Measurements from ENCODE around the gene ZNF383. TPM values are rescaled to one million over a fixed set of nuclear protein-coding genes. Genes with fewer than 3 reads are reported as not detected.

The ZNF383 gene
- total and polyA plus RNA-seq, 9 of the 15 experiments (the other 6 are each of a cell fraction or from before 2014, with no cell fraction given), result 2.0 to 8.2 (median 5.3) TPM

GRCh38 chr19:37217775-37218591 is at the start of gene ZNF383 (continued):
- TF ChIP-seq ZBTB9 (CRISPR knock-in tag; IDR thresholded peaks at IDR 0.05) (no peak), MCM5 (IDR thresholded peaks at IDR 0.05; ENCODE audit: low read depth) (no peak), MEF2D (tag; conservative IDR thresholded peaks at IDR 0.05; ENCODE audit: low read depth) (no peak), ARID2 (IDR thresholded peaks at IDR 0.05) (no peak), NFXL1 (CRISPR knock-in tag; IDR thresholded peaks at IDR 0.05) (no peak), SRSF1 (IDR thresholded peaks at IDR 0.05; ENCODE audit: low read depth, low read length) (no peak), THRAP3 (IDR thresholded peaks at IDR 0.05; ENCODE audit: borderline replicate concordance) (no peak), EGR1 (conservative IDR thresholded peaks at IDR 0.05) (peak; percentile 87), TCF15 (CRISPR knock-in tag; IDR thresholded peaks at IDR 0.05) (no peak), CTCF (IDR thresholded peaks at IDR 0.05 in 2 of 3, conservative IDR thresholded peaks at IDR 0.05 in 1 of 3; ENCODE audit: insufficient read depth in 2 of 3, low read depth in 1 of 3, low read length in 3 of 3) (no peak), CAMTA2 (CRISPR knock-in tag; conservative IDR thresholded peaks at IDR 0.05) (no peak), FIP1L1 (IDR thresholded peaks at IDR 0.05; ENCODE audit: low read depth, low read length, poor library complexity, severe bottlenecking) (peak; percentile 48), ZNF57 (CRISPR knock-in tag; IDR thresholded peaks at IDR 0.05) (no peak), ZBTB2 (IDR thresholded peaks at IDR 0.05) (peak; percentile 51; the same call in 1 of the 2 replicates), RAD21 (CRISPR knock-in tag; conservative IDR thresholded peaks at IDR 0.05 in 1 of 2, IDR thresholded peaks at IDR 0.05 in 1 of 2) (no peak), ZNF324 (CRISPR knock-in tag; IDR thresholded peaks at IDR 0.05) (no peak), ZSCAN32 (CRISPR knock-in tag; IDR thresholded peaks at IDR 0.05) (no peak), BMI1 (IDR thresholded peaks at IDR 0.05; ENCODE audit: low read length) (no peak), PKNOX1 (IDR thresholded peaks at IDR 0.05) (no peak), PHF8 (IDR thresholded peaks at IDR 0.05; ENCODE audit: borderline replicate concordance, low read length) (peak; percentile 85), FOXJ2 (tag; IDR thresholded peaks at IDR 0.05) (peak; percentile 64; the same call in 1 of the 2 replicates)
